ENCODE data around the gene RBFOX2. TPM values are rescaled to one million over a fixed set of nuclear protein-coding genes. Genes with fewer than 3 reads are reported as not detected.
A peak's percentile ranks its signal among the peaks of the same experiment; 100 is the strongest.

Gene RBFOX2
- total and polyA plus RNA-seq, 2 of the 13 experiments (the other 11 are each of a cell fraction or from before 2014, with no cell fraction given): 37.3 to 40.4 TPM

GRCh38 chr22:35850831-35851230 lies 177.8 kb downstream of the RBFOX2 start (continued):
- TF ChIP-seq ZBTB40 (IDR thresholded peaks at IDR 0.05): no peak
- TF ChIP-seq ZBTB40 (CRISPR knock-in tag; IDR thresholded peaks at IDR 0.05): no peak
- no peak for TF ChIP-seq ESRRA (CRISPR knock-in tag; IDR thresholded peaks at IDR 0.05; ENCODE audit: low read depth)
- TF ChIP-seq RFX1 (IDR thresholded peaks at IDR 0.05): no peak

- FAIRE-seq (no peak), ATAC-seq (no peak), DNase-seq (ENCODE audit: low spot score) (no peak)
- POLR2A ChIA-PET: no interaction called here
- Histone ChIP-seq H3K9ac (ENCODE audit: insufficient read depth, low read depth, low read length) (no peak overlapping the region), H3K27ac (ENCODE audit: extremely low read length, insufficient read depth, low read length) (no peak overlapping the region), H3K79me2 (ENCODE audit: insufficient read depth, low read length) (peaks cover 10% of the 10 kb centered on the region), H3K4me2 (ENCODE audit: low read depth, low read length) (peak overlapping the region; percentile 21), H3K4me3 (replicated peaks in 1 of 3; ENCODE audit: insufficient read depth in 1 of 3, low read depth in 2 of 3, low read length in 3 of 3) (no peak overlapping the region), H3K27me3 (ENCODE audit: control insufficient read depth in 1 of 2, insufficient read depth in 2 of 2, low read length in 2 of 2) (no peaks in the 10 kb centered on the region), H3K9me3 (ENCODE audit: low read length) (no peaks in the 10 kb centered on the region), H2AFZ (ENCODE audit: low read length) (no peak overlapping the region), H3K4me1 (ENCODE audit: insufficient read depth, low read length) (peaks cover 12% of the 10 kb centered on the region), H3K36me3 (replicated peaks in 1 of 2; ENCODE audit: control insufficient read depth in 1 of 2, insufficient read depth in 2 of 2, low read length in 2 of 2) (no peaks in the 10 kb centered on the region), H4K20me1 (ENCODE audit: insufficient read depth, low read length) (no peaks in the 10 kb centered on the region)
- 66% methylated on average over 1 of the region's 1 CpG for WGBS (ENCODE audit: low lambda C conversion rate)
- no TSS peak for BruUV-seq (replicated peaks)
- CTCF ChIA-PET (ENCODE audit: low intra/inter-chr PET ratio, low total read pairs): no interaction called here
- in situ Hi-C loops (cut with HindIII; ENCODE audit: extremely low pct_ligation_motif_present, low pct_unique_long_range_greater_than_20kb) (no loop called here), intact Hi-C loops (cut with micrococcal nuclease; ENCODE audit: unreplicated experiment) (no loop called here)
- TF ChIP-seq SOX6 (IDR thresholded peaks at IDR 0.05) (no peak), SOX6 (CRISPR knock-in tag; IDR thresholded peaks at IDR 0.05) (0 out of 2 replicates have a peak, but pooled peaks have one; percentile 12), HNF1A (IDR thresholded peaks at IDR 0.05; ENCODE audit: low read depth) (peak; percentile 49; the same call in 1 of the 2 replicates), HNF1A (CRISPR knock-in tag; IDR thresholded peaks at IDR 0.05; ENCODE audit: borderline replicate concordance) (no peak), SP1 (IDR thresholded peaks at IDR 0.05) (no peak), SP1 (CRISPR knock-in tag; IDR thresholded peaks at IDR 0.05) (no peak), ZNF704 (CRISPR knock-in tag; IDR thresholded peaks at IDR 0.05; ENCODE audit: borderline replicate concordance) (no peak)
These were observed 181.8 kb downstream of the RBFOX2 start for GRCh38 chr22:35846804-35847203.
